ENCODE results near the gene DNAH3. TPM values are rescaled to one million over a fixed set of nuclear protein-coding genes. Genes with fewer than 3 reads are reported as not detected.

The DNAH3 gene, protein sequence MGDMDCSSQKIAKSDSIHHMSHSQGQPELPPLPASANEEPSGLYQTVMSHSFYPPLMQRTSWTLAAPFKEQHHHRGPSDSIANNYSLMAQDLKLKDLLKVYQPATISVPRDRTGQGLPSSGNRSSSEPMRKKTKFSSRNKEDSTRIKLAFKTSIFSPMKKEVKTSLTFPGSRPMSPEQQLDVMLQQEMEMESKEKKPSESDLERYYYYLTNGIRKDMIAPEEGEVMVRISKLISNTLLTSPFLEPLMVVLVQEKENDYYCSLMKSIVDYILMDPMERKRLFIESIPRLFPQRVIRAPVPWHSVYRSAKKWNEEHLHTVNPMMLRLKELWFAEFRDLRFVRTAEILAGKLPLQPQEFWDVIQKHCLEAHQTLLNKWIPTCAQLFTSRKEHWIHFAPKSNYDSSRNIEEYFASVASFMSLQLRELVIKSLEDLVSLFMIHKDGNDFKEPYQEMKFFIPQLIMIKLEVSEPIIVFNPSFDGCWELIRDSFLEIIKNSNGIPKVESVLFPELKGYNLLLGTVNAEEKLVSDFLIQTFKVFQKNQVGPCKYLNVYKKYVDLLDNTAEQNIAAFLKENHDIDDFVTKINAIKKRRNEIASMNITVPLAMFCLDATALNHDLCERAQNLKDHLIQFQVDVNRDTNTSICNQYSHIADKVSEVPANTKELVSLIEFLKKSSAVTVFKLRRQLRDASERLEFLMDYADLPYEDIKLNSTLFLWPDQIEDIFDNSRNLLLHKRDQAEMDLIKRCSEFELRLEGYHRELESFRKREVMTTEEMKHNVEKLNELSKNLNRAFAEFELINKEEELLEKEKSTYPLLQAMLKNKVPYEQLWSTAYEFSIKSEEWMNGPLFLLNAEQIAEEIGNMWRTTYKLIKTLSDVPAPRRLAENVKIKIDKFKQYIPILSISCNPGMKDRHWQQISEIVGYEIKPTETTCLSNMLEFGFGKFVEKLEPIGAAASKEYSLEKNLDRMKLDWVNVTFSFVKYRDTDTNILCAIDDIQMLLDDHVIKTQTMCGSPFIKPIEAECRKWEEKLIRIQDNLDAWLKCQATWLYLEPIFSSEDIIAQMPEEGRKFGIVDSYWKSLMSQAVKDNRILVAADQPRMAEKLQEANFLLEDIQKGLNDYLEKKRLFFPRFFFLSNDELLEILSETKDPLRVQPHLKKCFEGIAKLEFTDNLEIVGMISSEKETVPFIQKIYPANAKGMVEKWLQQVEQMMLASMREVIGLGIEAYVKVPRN (N-terminal part only)
- under 1 TPM in 1 of 2 donors, not detected in 1; under 0.01 TPM for total RNA-seq

DNA sequence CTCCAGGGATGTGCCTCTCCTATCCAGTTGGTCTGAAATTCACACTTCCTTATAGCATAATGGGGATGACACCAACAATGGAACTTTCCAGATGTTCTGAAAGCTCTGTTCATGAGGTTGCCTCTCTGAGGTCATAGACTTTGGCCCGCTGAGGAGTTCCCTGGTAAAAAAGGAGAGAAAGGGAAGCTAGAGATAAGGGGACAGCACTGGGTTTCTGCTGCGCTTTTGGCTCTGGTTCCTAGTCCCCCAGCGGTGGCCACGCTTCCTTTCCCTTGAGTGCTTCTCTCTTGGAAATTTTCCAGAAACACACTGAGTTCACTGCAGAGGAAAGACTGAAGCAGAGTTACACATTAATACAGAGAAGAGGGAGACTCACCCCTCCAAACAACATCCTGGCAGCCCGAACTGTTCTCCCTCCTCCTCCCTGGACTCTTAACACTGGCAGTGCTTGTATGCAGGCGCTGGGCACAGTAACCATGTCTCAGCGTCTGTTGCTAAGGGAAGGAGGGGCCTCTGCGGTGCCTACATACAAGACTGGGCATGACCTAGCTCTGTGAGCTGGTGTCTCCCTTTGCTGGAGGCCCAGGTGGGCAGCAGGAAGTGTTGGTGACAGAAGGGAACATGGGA is at the start of gene DNAH3:
TSS of gene DNAH3 (minus strand) at position 472 of the 627 bp plus-strand sequence. CDS start 527 bp downstream, outside the sequence.

DNA sequence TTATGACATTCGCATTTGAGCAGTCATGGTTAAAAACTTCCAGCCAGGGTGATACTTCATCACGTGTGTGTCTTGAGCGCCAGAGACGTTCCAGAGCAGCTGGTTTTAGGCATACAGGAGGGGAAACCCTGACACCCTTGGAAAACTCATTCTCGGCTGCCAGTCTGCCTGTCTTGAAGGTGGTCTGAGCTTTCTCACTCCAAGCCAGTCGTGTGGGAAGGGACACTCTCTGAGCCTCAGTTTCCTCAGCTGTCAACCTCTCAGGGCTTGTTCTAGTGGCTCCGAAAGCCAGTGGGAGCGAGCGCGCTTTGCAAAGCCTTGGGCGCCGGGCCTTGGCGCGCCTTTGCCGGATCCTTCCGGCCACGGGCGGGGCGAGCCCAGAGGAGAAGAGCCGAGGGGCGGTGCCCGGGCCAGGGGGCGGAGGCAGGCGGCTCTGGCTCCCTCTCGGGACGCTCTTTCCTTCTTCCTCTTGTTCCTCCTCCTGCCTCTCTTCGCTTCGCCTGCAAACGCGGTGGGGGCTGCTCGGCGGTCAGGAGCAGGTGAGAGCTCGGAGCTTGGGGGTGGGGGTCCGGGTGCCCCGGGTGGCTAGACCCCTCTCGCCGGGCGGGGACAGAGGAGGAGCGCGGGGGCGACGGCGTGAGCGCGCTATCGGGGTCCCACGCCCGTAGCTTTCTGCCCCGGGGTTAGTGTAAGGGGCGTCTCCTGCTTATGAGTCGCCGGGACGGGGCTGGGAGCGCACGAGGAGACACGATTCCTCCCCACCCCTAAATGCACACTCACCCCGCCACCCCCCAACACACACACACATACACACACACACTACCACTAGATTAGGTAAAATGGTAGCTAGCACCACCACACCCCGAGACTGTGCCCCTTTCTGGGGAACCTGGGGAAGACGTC is 7.8 kb upstream of the DNAH3 start, which contains the start of gene LDAF1:
TSS of gene LDAF1 (plus strand) at position 467 of the 903 bp plus-strand sequence. CDS start 2,509 bp downstream, outside the sequence.

DNA sequence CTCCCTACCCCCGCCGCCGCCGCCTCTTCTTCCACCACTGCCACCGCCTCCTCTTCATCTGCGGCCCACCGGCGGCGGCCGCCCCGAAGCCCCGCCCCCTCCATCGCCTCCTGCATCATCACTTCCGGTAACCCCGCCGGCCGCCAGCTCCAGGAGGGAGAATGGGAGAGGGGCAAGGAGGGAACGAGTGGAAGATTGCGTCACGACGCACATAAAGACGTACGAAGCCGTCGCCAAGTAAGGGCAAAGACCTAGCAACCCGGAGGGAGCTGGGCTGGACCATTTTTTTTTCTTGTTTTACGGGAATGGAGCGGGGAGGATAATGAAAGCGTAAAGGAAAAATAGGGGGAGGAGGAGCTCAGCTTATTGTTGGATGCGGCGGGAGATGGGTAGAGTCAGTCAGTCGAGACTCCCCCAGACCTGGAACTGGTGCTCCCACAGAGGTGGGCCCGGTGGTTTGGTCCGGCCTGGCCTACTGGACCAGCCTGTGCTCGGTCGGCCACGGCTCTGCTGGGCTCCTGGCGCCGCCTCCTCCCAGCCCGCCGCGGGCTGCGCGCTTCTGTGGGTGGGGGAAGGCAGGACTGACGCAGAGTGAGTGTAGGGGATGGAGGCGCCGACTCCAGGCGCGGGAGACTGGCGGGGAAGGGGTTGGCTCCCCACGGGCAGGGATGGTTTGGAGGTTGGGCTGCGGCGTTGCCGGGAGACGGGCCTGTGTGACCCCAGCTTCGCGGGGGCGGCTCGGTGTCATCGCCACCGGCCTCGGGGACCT is 250.2 kb downstream of the DNAH3 start, which contains the start of the genes DCUN1D3 and LYRM1:
TSS of gene DCUN1D3 (minus strand) at position 60 of the 769 bp plus-strand sequence. CDS start 37,820 bp downstream, outside the sequence.
TSS of gene LYRM1 (plus strand) at position 473 of the 769 bp plus-strand sequence. CDS start 14,785 bp downstream, outside the sequence.

Other genes starting within 250 kb of the DNAH3 start
- gene LDAF1, start 7.8 kb upstream of the DNAH3 start, total RNA-seq = 10 to 100 TPM; 23.7 to 39.3 TPM
- not detected for gene ZP2, start 60.7 kb upstream of the DNAH3 start, total RNA-seq
- gene ANKS4B, start 82.9 kb upstream of the DNAH3 start, total RNA-seq = not detected
- 1 to 10 TPM in 1 of 2 donors, under 1 TPM in 1; 0.67 to 1.4 TPM for gene CRYM, start 127.4 kb upstream of the DNAH3 start, total RNA-seq

Data from melanocyte of skin (primary cell).